Left ventricle myocardium inferior (tissue), 1 donor: ENCODE measurements around the gene THSD7B. TPM values are rescaled to one million over a fixed set of nuclear protein-coding genes. Genes with fewer than 3 reads are reported as not detected.

Experiments used
- DNase-seq: peaks from one replicate; pipeline ENCODE4 v3.0.0-alpha.2; 2020
- H3K27ac ChIP-seq: fragments of 200-600 bp; replicated peaks from 2 replicates; pipeline ENCODE4 v1.8.0; 2021
- H3K27me3 ChIP-seq: fragments of 200-600 bp; 2 replicates; pipeline ENCODE4 v1.8.0; 2021; ENCODE audit warnings: low read depth
- H3K36me3 ChIP-seq: fragments of 200-600 bp; 2 replicates; pipeline ENCODE4 v1.8.0; 2021
- H3K4me1 ChIP-seq: fragments of 200-600 bp; 2 replicates; pipeline ENCODE4 v1.8.0; 2021
- H3K4me3 ChIP-seq: fragments of 200-600 bp; 2 replicates; pipeline ENCODE4 v1.8.0; 2021; ENCODE audit warnings: mild to moderate bottlenecking, moderate library complexity
- H3K9me3 ChIP-seq: fragments of 200-600 bp; replicated peaks from 2 replicates; pipeline ENCODE4 v1.8.0; 2021
- CTCF ChIP-seq: fragments of 200-600 bp; IDR thresholded peaks from 2 replicates; pipeline ENCODE4 v1.8.0; 2021; ENCODE audit warnings: antibody characterized with exemption, mild to moderate bottlenecking, borderline replicate concordance
- intact Hi-C: fragments of 100-400 bp; cut with micrococcal nuclease; formaldehyde crosslinking; loops from one replicate; pipeline ENCODE4 v1.11.0; 2022
- total RNA-seq: library from RNA; stranded (reverse); fragmentation: NEBNext Ultra II Directional; extraction: Animal tissue kit (Norgen Biotek cat#: 25700); gene quantifications from one replicate; pipeline ENCODE4 v1.2.1, GENCODE V29; 2021
- donor health status: DM: no; HTN: yes; CAD: no; lungs with severe emphysema.

The THSD7B gene
- total RNA-seq, 1 donor from 2014 or later, result 0.22 TPM

- H3K4me1 ChIP-seq, result no peaks in the 10 kb centered on the region
- intact Hi-C loops, result no loop called here
- H3K27ac ChIP-seq, result no peak overlapping the region
- DNase-seq, result no peak
- H3K9me3 ChIP-seq, result no peaks in the 10 kb centered on the region
- H3K4me3 ChIP-seq, result no peak overlapping the region
- no peak for TF ChIP-seq CTCF
- H3K27me3 ChIP-seq, result no peaks in the 10 kb centered on the region
- no peaks in the 10 kb centered on the region for H3K36me3 ChIP-seq
Measured at GRCh38 chr2:137232076-137232475, 466.7 kb downstream of the THSD7B start.

- H3K4me1 ChIP-seq, result no peaks in the 10 kb centered on the region
- TF ChIP-seq CTCF, result no peak
- no peaks in the 10 kb centered on the region for H3K9me3 ChIP-seq
- H3K36me3 ChIP-seq, result no peaks in the 10 kb centered on the region
- intact Hi-C loops, result no loop called here
- H3K27ac ChIP-seq, result no peak overlapping the region
- no peak overlapping the region for H3K4me3 ChIP-seq
- no peak for DNase-seq
- no peaks in the 10 kb centered on the region for H3K27me3 ChIP-seq
Measured at GRCh38 chr2:137233091-137233490, 467.7 kb downstream of the THSD7B start.

- Histone ChIP-seq H3K36me3 (no peaks in the 10 kb centered on the region), H3K4me1 (no peaks in the 10 kb centered on the region), H3K27me3 (no peaks in the 10 kb centered on the region), H3K27ac (no peak overlapping the region), H3K9me3 (no peaks in the 10 kb centered on the region), H3K4me3 (no peak overlapping the region)
- no peak for DNase-seq
- TF ChIP-seq CTCF, result no peak
- intact Hi-C loops, result no loop called here
Measured at GRCh38 chr2:137237055-137237454, 471.7 kb downstream of the THSD7B start.

GRCh38 chr2:137238065-137238464 lies 472.7 kb downstream of the THSD7B start:
- H3K9me3 ChIP-seq, result no peaks in the 10 kb centered on the region
- no peaks in the 10 kb centered on the region for H3K36me3 ChIP-seq
- no peaks in the 10 kb centered on the region for H3K4me1 ChIP-seq
- intact Hi-C loops, result no loop called here
- H3K4me3 ChIP-seq, result no peak overlapping the region
- TF ChIP-seq CTCF, result no peak
- no peak for DNase-seq
- H3K27me3 ChIP-seq, result no peaks in the 10 kb centered on the region
- no peak overlapping the region for H3K27ac ChIP-seq

GRCh38 chr2:137249463-137250130 lies 484.3 kb downstream of the THSD7B start:
- no peak for DNase-seq
- Histone ChIP-seq H3K36me3 (no peaks in the 10 kb centered on the region), H3K27me3 (no peaks in the 10 kb centered on the region), H3K9me3 (no peaks in the 10 kb centered on the region), H3K27ac (no peak overlapping the region), H3K4me1 (no peaks in the 10 kb centered on the region), H3K4me3 (no peak overlapping the region)
- intact Hi-C loops, result no loop called here
- TF ChIP-seq CTCF, result no peak

GRCh38 chr2:137250401-137250800 lies 485.1 kb downstream of the THSD7B start:
- intact Hi-C loops, result no loop called here
- no peak for TF ChIP-seq CTCF
- Histone ChIP-seq H3K4me3 (no peak overlapping the region), H3K4me1 (no peaks in the 10 kb centered on the region), H3K36me3 (no peaks in the 10 kb centered on the region), H3K27me3 (no peaks in the 10 kb centered on the region), H3K27ac (no peak overlapping the region), H3K9me3 (no peaks in the 10 kb centered on the region)
- no peak for DNase-seq
